Breast epithelium (tissue), 4 donors: ENCODE data around the gene PRR19. TPM values are rescaled to one million over a fixed set of nuclear protein-coding genes. Genes with fewer than 3 reads are reported as not detected.

Source experiments
- DNase-seq, 2 donors: peaks; one replicate each; pipeline ENCODE4 v3.0.0-alpha.2; 2019; ENCODE audit warnings: low spot score in 2 of 2
- H3K27ac ChIP-seq, 2 donors: fragments of 200-600 bp; sonication (generic) in 1 of 2; one replicate each; pipeline ENCODE4 v1.5.1; 2016 to 2019; ENCODE audit warnings: mild to moderate bottlenecking in 1 of 2
- H3K27me3 ChIP-seq, 2 donors: fragments of 200-600 bp; sonication (generic) in 1 of 2; one replicate each; pipeline versions ENCODE4 v1.5.1 to v1.6.0; 2017 to 2019; ENCODE audit warnings: control low read depth in 1 of 2, mild to moderate bottlenecking in 1 of 2
- H3K36me3 ChIP-seq: fragments of 200-600 bp; one replicate; pipeline ENCODE4 v1.5.1; 2019
- H3K4me1 ChIP-seq, 2 donors: fragments of 200-600 bp; sonication (generic); one replicate each; pipeline ENCODE4 v1.5.1; 2016 to 2019; ENCODE audit warnings: control low read depth in 1 of 2
- H3K4me3 ChIP-seq, 3 donors: fragments of 200-600 bp; sonication (generic); 1 replicate in 2 of 3; 2 replicates in 1 of 3; pipeline ENCODE4 v1.5.1; 2016 to 2019; ENCODE audit warnings: mild to moderate bottlenecking in 3 of 3, moderate library complexity in 2 of 3
- H3K9me3 ChIP-seq, 2 donors: fragments of 200-600 bp; sonication (generic) in 1 of 2; one replicate each; pipeline ENCODE4 v1.5.1; 2016 to 2019; ENCODE audit warnings: control low read depth in 1 of 2
- CTCF ChIP-seq, 3 donors: fragments of 450-650 bp; IDR thresholded peaks; one replicate each; pipeline ENCODE4 v1.5.1; 2016 to 2017; ENCODE audit warnings: antibody characterized with exemption in 3 of 3, mild to moderate bottlenecking in 3 of 3, moderate library complexity in 3 of 3
- POLR2A ChIP-seq: fragments of 450-650 bp; IDR thresholded peaks from one replicate; pipeline ENCODE4 v1.6.1; 2016; ENCODE audit warnings: antibody characterized with exemption, mild to moderate bottlenecking, moderate library complexity
- POLR2AphosphoS5 ChIP-seq, 3 donors: sonication (generic); formaldehyde crosslinking; IDR thresholded peaks; one replicate each; pipeline ENCODE4 v1.6.1; 2017; ENCODE audit warnings: antibody characterized with exemption in 3 of 3
- intact Hi-C: fragments of 100-400 bp; cut with DNase I; formaldehyde crosslinking; loops from one replicate; pipeline ENCODE4 v1.15.1; 2023; ENCODE audit warnings: low total_unique reads
- total RNA-seq, 3 donors: library from RNA; depleted of rRNA; stranded (reverse); fragments of >200 nt; gene quantifications; one replicate each; pipeline ENCODE4 v1.1.0, GENCODE V29; 2016

Gene PRR19
- total RNA-seq, 3 donors from 2014 or later = 0.33 to 2.6 (median 0.48) TPM

- no peak for DNase-seq
- H3K27me3 ChIP-seq = no peaks in the 10 kb centered on the region
- intact Hi-C loops = no loop called here
- no peaks in the 10 kb centered on the region for H3K36me3 ChIP-seq
- H3K27ac ChIP-seq = peak overlapping the region; percentile 97 to 98
- H3K4me1 ChIP-seq = peaks cover 13 to 27% of the 10 kb centered on the region in 2 donors
- H3K9me3 ChIP-seq = no peaks in the 10 kb centered on the region
- TF ChIP-seq POLR2AphosphoS5 (IDR thresholded peaks at IDR 0.05) (no peak), POLR2A (no peak), CTCF (IDR thresholded peaks at IDR 0.05) (no peak)
- H3K4me3 ChIP-seq = no peak overlapping the region
Observed at GRCh38 chr19:42273407-42274064, 28.4 kb upstream of the PRR19 start.

DNA sequence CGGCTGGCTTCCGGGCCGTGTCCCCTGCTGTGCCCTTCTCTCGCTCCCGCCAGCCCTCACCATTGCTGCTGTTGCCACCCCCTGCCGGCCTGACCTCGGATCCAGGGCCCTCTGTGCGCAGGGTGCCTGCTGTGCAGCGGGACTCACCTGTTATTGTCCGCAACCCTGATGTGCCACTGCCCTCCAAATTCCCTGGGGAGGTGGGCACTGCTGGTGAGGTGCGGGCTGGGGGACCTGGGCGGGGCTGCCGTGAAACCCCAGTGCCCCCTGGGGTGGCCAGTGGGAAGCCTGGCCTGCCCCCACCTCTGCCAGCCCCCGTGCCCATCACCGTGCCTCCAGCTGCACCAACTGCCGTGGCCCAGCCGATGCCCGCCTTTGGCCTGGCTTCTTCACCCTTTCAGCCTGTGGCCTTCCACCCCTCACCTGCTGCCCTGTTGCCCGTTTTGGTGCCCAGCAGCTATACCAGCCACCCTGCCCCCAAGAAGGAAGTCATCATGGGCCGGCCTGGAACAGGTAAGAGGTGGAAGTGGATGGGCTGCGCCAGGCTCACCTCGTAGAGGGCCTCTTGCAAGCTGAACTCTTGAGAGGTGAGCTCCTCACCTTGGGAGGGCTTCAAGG is 27.8 kb upstream of the PRR19 start:
- TF ChIP-seq POLR2AphosphoS5 (IDR thresholded peaks at IDR 0.05) = no peak
- TF ChIP-seq CTCF (IDR thresholded peaks at IDR 0.05) = no peak
- no peak for TF ChIP-seq POLR2A
- Histone ChIP-seq H3K4me3 (no peak overlapping the region), H3K36me3 (no peaks in the 10 kb centered on the region), H3K4me1 (peaks cover 13 to 30% of the 10 kb centered on the region in 2 donors), H3K9me3 (no peaks in the 10 kb centered on the region), H3K27me3 (no peaks in the 10 kb centered on the region), H3K27ac (peak overlapping the region in 1 of 2 donors; percentile 97)
- no peak for DNase-seq
- intact Hi-C loops = no loop called here

- Histone ChIP-seq H3K4me3 (no peak overlapping the region), H3K4me1 (peaks cover 9 to 35% of the 10 kb centered on the region in 2 donors), H3K36me3 (no peaks in the 10 kb centered on the region), H3K27ac (peak overlapping the region; percentile 69 to 97), H3K9me3 (no peaks in the 10 kb centered on the region), H3K27me3 (no peaks in the 10 kb centered on the region)
- TF ChIP-seq POLR2A = no peak
- TF ChIP-seq CTCF (IDR thresholded peaks at IDR 0.05) = no peak
- no peak for TF ChIP-seq POLR2AphosphoS5 (IDR thresholded peaks at IDR 0.05)
- intact Hi-C loops = no loop called here
- DNase-seq = no peak
Observed at GRCh38 chr19:42275103-42275502, 26.8 kb upstream of the PRR19 start.

- intact Hi-C loops = no loop called here
- Histone ChIP-seq H3K27me3 (no peaks in the 10 kb centered on the region), H3K4me3 (no peak overlapping the region), H3K9me3 (no peaks in the 10 kb centered on the region), H3K36me3 (no peaks in the 10 kb centered on the region), H3K4me1 (peaks cover 8 to 34% of the 10 kb centered on the region in 2 donors), H3K27ac (peak overlapping the region; percentile 69 to 97)
- TF ChIP-seq POLR2A (no peak), CTCF (IDR thresholded peaks at IDR 0.05) (no peak), POLR2AphosphoS5 (IDR thresholded peaks at IDR 0.05) (no peak)
- no peak for DNase-seq
Observed at GRCh38 chr19:42275517-42275916, 26.4 kb upstream of the PRR19 start.

- H3K4me1 ChIP-seq = peaks cover 5 to 31% of the 10 kb centered on the region in 2 donors
- H3K36me3 ChIP-seq = no peaks in the 10 kb centered on the region
- peak overlapping the region; percentile 97 to 100 for H3K27ac ChIP-seq
- no peak for DNase-seq
- H3K27me3 ChIP-seq = no peaks in the 10 kb centered on the region
- no peak for TF ChIP-seq POLR2A
- TF ChIP-seq POLR2AphosphoS5 (IDR thresholded peaks at IDR 0.05) = no peak
- no peak for TF ChIP-seq CTCF (IDR thresholded peaks at IDR 0.05)
- no peak overlapping the region for H3K4me3 ChIP-seq
- intact Hi-C loops = no loop called here
- no peaks in the 10 kb centered on the region for H3K9me3 ChIP-seq
Observed at GRCh38 chr19:42276284-42276683, 25.6 kb upstream of the PRR19 start.
